Femur (tissue), 1 donor: ENCODE results near the gene PNP.
"Not testable (repeated sequence)": the region's sequence is repeated elsewhere in the genome, so short reads cannot be mapped to it uniquely, and the experiment has no call there.

ENCODE experiments used
- DNase-seq: peaks from one replicate; pipeline ENCODE4 v3.0.0-alpha.2; 2017

PNP gene

GRCh38 chr14:20493634-20494033 lies 24.4 kb downstream of the PNP start:
- no peak for DNase-seq

- DNase-seq = no peak
Measured at GRCh38 chr14:20494935-20495766, 25.9 kb downstream of the PNP start.

DNA sequence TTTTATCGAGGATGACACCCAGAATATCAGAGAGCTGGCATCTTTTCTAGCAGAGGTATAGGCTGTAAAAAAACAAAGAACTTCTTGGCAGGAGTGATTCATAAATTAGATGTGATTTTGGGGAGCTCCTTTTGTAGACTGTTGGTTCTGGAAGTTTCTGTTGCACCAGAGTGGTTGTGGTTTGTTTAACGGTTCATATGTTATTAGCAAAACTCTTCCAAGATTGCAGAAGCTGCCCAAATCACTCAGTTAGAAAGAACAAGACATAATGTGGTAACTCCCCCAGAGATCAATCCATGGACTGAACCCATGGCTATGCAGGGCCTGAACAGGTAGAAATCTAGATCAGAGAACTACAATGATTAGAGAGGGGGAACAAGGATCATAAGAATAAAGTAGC lies 29.4 kb downstream of the PNP start:
- no peak for DNase-seq

DNA sequence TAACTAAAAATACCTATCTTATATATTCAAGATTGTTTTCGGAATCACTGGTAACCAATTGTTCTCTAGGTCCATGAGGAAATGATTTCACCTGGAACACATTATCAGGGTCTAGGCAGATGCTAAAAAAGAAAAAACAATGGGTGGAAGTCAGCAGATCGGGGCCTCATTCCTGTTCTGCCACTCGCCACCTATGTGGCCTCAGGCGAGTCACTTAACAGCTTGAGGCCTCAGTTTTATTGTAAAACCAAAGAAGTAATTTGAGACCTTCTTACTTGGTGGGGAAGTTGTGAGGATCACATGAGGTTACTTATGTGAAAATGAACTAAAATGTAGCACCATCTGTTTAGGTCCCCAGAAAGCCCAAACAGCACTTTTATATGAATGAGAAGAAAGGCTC lies 29.9 kb downstream of the PNP start:
- DNase-seq = no peak

DNA sequence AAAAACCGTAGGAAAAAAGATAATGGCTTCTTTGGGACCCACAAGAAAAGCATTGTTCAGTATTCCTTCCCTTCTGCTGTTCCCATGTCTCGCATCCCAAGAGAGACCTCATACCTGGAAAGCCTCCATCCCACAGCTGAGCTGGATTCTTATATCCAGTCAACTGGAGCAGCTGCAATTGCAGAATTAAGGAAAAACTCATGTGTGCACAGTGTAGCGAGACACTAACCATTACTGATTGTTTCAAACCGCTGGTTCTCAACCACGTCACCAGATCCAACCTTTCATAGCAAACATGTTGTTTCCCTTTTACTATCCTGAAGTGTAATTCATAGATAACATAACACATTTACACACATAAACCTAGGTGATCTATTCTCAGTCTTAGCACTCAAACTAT lies 30.7 kb downstream of the PNP start:
- no peak for DNase-seq

DNA sequence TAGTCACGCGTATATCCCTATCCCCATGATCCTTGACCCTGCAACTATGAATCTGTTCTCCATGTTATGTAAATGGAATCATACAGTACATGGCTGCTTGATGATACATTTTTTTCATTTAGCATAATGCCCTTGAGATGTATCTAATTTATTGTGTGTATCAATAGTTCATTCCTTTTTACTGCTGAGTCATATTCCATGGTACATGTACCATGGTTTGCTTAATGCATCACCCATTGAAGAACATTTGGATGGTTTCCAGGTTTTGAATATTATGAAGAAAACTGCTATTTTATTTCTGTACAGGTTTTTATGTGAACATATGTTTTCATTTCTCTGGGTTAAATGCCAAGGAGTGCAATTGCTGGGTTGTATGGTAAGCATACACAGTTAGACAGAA lies 32.1 kb downstream of the PNP start:
- no peak for DNase-seq

GRCh38 chr14:20503898-20504297 lies 34.7 kb downstream of the PNP start:
- no peak for DNase-seq

DNA sequence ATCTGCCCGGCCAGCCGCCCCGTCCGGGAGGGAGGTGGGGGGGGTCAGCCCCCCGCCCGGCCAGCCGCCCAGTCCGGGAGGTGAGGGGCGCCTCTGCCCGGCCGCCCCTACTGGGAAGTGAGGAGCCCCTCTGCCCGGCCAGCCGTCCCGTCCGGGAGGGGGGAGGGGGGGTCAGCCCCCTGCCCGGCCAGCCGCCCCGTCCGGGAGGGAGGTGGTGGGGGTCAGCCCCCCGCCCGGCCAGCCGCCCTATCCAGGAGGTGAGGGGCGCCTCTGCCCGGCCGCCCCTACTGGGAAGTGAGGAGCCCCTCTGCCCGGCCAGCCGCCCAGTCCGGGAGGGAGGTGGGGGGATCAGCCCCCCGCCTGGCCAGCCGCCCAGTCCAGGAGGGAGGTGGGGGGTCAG lies 37.1 kb downstream of the PNP start:
- DNase-seq = not testable (repeated sequence)

DNA sequence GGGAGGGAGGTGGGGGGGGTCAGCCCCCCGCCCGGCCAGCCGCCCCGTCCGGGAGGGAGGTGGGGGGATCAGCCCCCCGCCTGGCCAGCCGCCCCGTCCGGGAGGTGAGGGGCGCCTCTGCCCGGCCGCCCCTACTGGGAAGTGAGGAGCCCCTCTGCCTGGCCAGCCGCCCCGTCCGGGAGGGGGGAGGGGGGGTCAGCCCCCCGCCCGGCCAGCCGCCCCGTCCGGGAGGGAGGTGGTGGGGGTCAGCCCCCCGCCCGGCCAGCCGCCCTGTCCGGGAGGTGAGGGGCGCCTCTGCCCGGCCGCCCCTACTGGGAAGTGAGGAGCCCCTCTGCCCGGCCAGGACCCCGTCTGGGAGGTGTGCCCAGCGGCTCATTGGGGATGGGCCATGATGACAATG lies 37.5 kb downstream of the PNP start:
- DNase-seq = not testable (repeated sequence)

- not testable (repeated sequence) for DNase-seq
Measured at GRCh38 chr14:20507537-20507936, 38.3 kb downstream of the PNP start.

- DNase-seq = no peak
Measured at GRCh38 chr14:20508367-20508766, 39.2 kb downstream of the PNP start.

DNA sequence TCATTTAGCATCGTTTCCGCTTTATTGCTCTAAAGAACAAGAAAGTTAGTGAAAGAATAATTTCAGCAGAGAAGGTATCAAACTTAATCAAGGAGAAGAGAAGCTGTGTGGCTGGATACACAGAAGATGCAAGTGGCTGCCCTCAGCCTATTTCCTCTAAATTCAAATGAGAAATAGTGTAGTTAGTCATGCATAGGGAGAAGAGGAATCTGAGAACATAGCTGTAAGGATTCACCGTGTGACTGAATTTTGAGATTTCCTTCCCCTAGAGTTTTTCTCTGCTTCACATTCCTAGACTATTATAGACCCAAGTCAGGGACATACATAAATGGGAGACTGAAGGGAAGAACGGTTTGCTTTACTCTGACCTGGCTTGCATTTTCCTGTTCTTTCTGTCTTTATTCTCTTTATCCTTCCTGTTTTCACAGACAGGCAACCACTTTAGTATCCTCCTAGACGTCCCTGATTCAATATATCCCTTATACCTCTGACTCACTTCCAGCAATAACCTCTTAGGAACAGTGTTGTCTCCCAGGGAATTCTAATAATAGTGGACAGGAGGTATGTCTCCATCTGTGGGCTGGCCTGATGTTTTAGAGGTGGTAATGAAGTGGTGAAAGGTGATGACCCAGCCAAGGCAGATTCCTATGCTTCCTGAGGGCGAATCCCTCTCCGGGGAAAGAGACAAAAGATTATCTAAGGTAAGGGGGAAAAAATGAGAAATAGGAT lies 43.1 kb downstream of the PNP start:
- no peak for DNase-seq

GRCh38 chr14:20515846-20516245 lies 46.6 kb downstream of the PNP start:
- no peak for DNase-seq

DNA sequence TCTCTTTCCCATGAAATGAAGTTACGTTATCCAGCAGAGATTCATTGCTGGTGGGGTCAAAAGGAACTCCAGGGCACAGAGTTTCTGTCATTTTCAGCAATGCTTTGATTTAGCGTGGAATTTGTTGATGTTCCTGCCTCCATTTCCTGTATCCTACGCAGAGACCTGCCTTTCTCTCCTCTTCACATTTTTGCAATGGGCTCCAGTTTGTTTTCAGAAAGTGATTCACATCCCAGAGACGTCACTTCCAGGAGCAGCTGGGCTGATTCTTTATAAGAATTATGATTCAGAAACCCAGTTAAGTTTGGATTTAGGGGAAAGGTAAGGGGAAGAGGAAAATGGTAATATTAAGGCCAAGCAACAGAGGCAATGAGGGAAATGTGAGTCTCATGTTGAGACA lies 47.7 kb downstream of the PNP start:
- no peak for DNase-seq

DNA sequence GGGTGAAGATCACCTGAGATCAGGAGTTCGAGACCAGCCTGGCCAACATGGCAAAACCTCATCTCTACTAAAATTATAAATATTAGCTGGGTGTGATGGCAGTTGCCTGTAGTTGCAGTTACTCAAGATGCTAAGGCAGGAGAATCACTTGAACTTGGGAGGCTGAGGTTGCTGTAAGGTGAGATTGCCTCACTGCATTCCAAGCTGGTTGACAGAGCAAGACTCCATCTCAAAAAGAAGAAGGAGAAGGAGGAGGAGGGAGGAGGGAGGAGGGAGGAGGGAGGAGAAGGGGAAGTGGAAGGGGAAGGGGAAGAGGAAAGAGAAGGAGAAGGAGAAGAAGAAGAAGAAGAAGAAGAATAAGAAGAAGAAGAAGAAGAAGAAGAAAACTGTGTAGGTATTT lies 53.1 kb downstream of the PNP start:
- no peak for DNase-seq

- DNase-seq = no peak
Measured at GRCh38 chr14:20524027-20524426, 54.8 kb downstream of the PNP start.
